Measurements from ENCODE around the gene FAM107B. TPM values are rescaled to one million over a fixed set of nuclear protein-coding genes. Genes with fewer than 3 reads are reported as not detected.
"Not testable (repeated sequence)": the region's sequence is repeated elsewhere in the genome, so short reads cannot be mapped to it uniquely, and the experiment has no call there.

Gene FAM107B
- total and polyA plus RNA-seq, 2 of the 4 experiments (the other 2 are of a cell fraction): 26.4 to 27.1 TPM

GRCh38 chr10:14588938-14589294, 185.8 kb downstream of the FAM107B start:
- H3K27me3 ChIP-seq (ENCODE audit: control insufficient read depth, insufficient read depth, low read length); H3K4me3 ChIP-seq (ENCODE audit: insufficient read depth, low read depth, low read length); H2AFZ ChIP-seq (replicated peaks; ENCODE audit: low read length, poor library complexity); H3K9me3 ChIP-seq (ENCODE audit: control insufficient read depth, insufficient read depth, low read length); dilution Hi-C loops (cut with HindIII; ENCODE audit: low sequenced_read_pairs, unreplicated experiment); in situ Hi-C loops (cut with MboI; ENCODE audit: low sequenced_read_pairs); BruUV-seq (replicated peaks); H2AK9ac ChIP-seq (replicated peaks; ENCODE audit: low read depth, low read length, poor library complexity); POLR2A ChIA-PET (ENCODE audit: unreplicated experiment); DNase-seq: not testable (repeated sequence)
- H3K14ac ChIP-seq (replicated peaks; ENCODE audit: low read depth, low read length): 0 out of 2 replicates have a peak overlapping the region, but pooled peaks have one; percentile 93
- peak overlapping the region; percentile 98; the same call in 1 of the 2 replicates for H3K23ac ChIP-seq (ENCODE audit: low read depth, low read length)
- H2BK5ac ChIP-seq (ENCODE audit: low read depth, low read length, poor library complexity, severe bottlenecking): peak overlapping the region; percentile 99
- H3K36me3 ChIP-seq (ENCODE audit: control insufficient read depth, insufficient read depth, low read length): peaks cover 22% of the 10 kb centered on the region
- ATAC-seq (ENCODE audit: low read depth): peak; percentile 1; the same call in 1 of the 2 replicates
- intact Hi-C loops (cut with micrococcal nuclease): loop anchor here (1.0 to 5.0 kb wide), 3 partner anchors 14 to 249 kb away; partner anchors contain the start of genes CDNF, HSPA14 and MSANTD7
- H3K56ac ChIP-seq (ENCODE audit: extremely low read depth, insufficient read depth, low read length): peak overlapping the region; percentile 95; the same call in 1 of the 2 replicates
- H3K4ac ChIP-seq (ENCODE audit: low read depth, low read length): peak overlapping the region; percentile 97
- H3K9ac ChIP-seq (ENCODE audit: low read depth, low read length): peak overlapping the region; percentile 76; the same call in 1 of the 2 replicates
- peak overlapping the region; percentile 97 for H3K18ac ChIP-seq (ENCODE audit: low read depth, low read length)
- H3K9me1 ChIP-seq (ENCODE audit: insufficient read depth, low read length): peaks cover 33% of the 10 kb centered on the region
- H2AK5ac ChIP-seq (ENCODE audit: low read depth, low read length): peak overlapping the region; percentile 98
- peak overlapping the region; percentile 97; the same call in 1 of the 3 replicates for H2BK15ac ChIP-seq (ENCODE audit: low read depth, low read length)
- H3K79me1 ChIP-seq (ENCODE audit: low read depth in 1 of 2, low read length in 2 of 2): peaks cover 24 to 68% of the 10 kb centered on the region in 2 experiments
- H3K27ac ChIP-seq (ENCODE audit: insufficient read depth, low read length): peak overlapping the region; percentile 99
- peak overlapping the region; percentile 98 for H2BK20ac ChIP-seq (ENCODE audit: low read depth, low read length)
- no CpG with 5 or more reads among the region's 6 CpGs for WGBS, 2 experiments (ENCODE audit: extremely low coverage in 2 of 2, insufficient read length in 1 of 2)
- peaks cover 16% of the 10 kb centered on the region for H4K20me1 ChIP-seq (ENCODE audit: insufficient read depth, low read length)
- CTCF ChIA-PET: interaction anchor here (0.6 to 1.4 kb wide), 5 partner anchors 16 to 313 kb away, joined by 3 to 6 read pairs (median 5); no protein-coding TSS in a partner anchor
- peak overlapping the region; percentile 99 for H2BK120ac ChIP-seq (ENCODE audit: low read depth, low read length)
- H4K91ac ChIP-seq (ENCODE audit: insufficient read depth, low read depth, low read length): peak overlapping the region; percentile 95
- H3K4me1 ChIP-seq (ENCODE audit: control insufficient read depth, insufficient read depth, low read length): peaks cover 29% of the 10 kb centered on the region
- H3K4me2 ChIP-seq (ENCODE audit: low read depth, low read length): peak overlapping the region; percentile 81; the same call in 1 of the 2 replicates
- peak overlapping the region; percentile 93 for H4K5ac ChIP-seq (ENCODE audit: low read depth, low read length)
- H4K8ac ChIP-seq (ENCODE audit: low read depth in 2 of 2, low read length in 2 of 2): peak overlapping the region; percentile 94

Data from IMR-90 (cell line).